KMS-11 (cell line): ENCODE data around the gene C16orf92.

Experiments used
- H2AFZ ChIP-seq: fragments of 200-600 bp; sonication (generic); 2 replicates; pipeline ENCODE4 v1.6.1; 2016; ENCODE audit warnings: antibody characterized with exemption, mixed run types, low read depth
- H3K27ac ChIP-seq: fragments of 200-600 bp; sonication (generic); 2 replicates; pipeline ENCODE4 v1.6.1; 2016; ENCODE audit warnings: mild to moderate bottlenecking, mixed run types
- H3K27me3 ChIP-seq: fragments of 200-600 bp; sonication (generic); 2 replicates; pipeline ENCODE4 v1.6.1; 2017; ENCODE audit warnings: mild to moderate bottlenecking, low read depth, mixed run types, moderate library complexity; ENCODE audit not compliant: insufficient read depth
- H3K36me3 ChIP-seq: fragments of 200-600 bp; sonication (generic); 2 replicates; pipeline ENCODE4 v1.6.1; 2017; ENCODE audit warnings: mild to moderate bottlenecking, mixed run types; ENCODE audit not compliant: insufficient read depth
- H3K4me1 ChIP-seq: fragments of 200-600 bp; sonication (generic); 2 replicates; pipeline ENCODE4 v1.6.1; 2016; ENCODE audit warnings: mild to moderate bottlenecking, low read depth, mixed run types; ENCODE audit not compliant: poor library complexity, severe bottlenecking
- H3K4me2 ChIP-seq: fragments of 200-600 bp; sonication (generic); 2 replicates; pipeline ENCODE4 v1.7.0; 2016; ENCODE audit warnings: mild to moderate bottlenecking, mixed run types
- H3K4me3 ChIP-seq: fragments of 200-600 bp; sonication (generic); IDR thresholded peaks from 2 replicates; pipeline ENCODE4 v1.6.1; 2017; ENCODE audit warnings: low read depth, low read length, mixed read lengths; ENCODE audit not compliant: insufficient read depth
- H3K79me2 ChIP-seq: fragments of 200-600 bp; sonication (generic); 2 replicates; pipeline ENCODE4 v1.6.1; 2016; ENCODE audit warnings: low read depth, mixed run types; ENCODE audit not compliant: insufficient read depth
- H3K9ac ChIP-seq: fragments of 200-600 bp; sonication (generic); 2 replicates; pipeline ENCODE4 v1.6.1; 2016; ENCODE audit warnings: mild to moderate bottlenecking, mixed run types
- H4K20me1 ChIP-seq: fragments of 200-600 bp; sonication (generic); 2 replicates; pipeline ENCODE4 v1.6.1; 2016; ENCODE audit warnings: mild to moderate bottlenecking, mixed run types; ENCODE audit not compliant: insufficient read depth
- CTCF ChIP-seq: fragments of 200-600 bp; sonication (generic); conservative IDR thresholded peaks from 2 replicates; pipeline ENCODE4 v1.6.1; 2017; ENCODE audit warnings: low read depth, mild to moderate bottlenecking, antibody characterized with exemption, low read length, moderate library complexity, mixed read lengths

Gene C16orf92

GRCh38 chr16:29996766-29997250, 26.2 kb upstream of the C16orf92 start:
- H3K27ac ChIP-seq, result no peak overlapping the region

GRCh38 chr16:29999605-30000004, 23.4 kb upstream of the C16orf92 start:
- no peak for TF ChIP-seq CTCF
- peaks cover 10% of the 10 kb centered on the region for H3K4me1 ChIP-seq
- H2AFZ ChIP-seq, result no peak overlapping the region
- no peak overlapping the region for H3K4me3 ChIP-seq
- no peaks in the 10 kb centered on the region for H3K36me3 ChIP-seq
- H3K9ac ChIP-seq, result no peak overlapping the region
- no peaks in the 10 kb centered on the region for H3K27me3 ChIP-seq
- no peak overlapping the region for H3K4me2 ChIP-seq
- H4K20me1 ChIP-seq, result no peaks in the 10 kb centered on the region
- peaks cover 10% of the 10 kb centered on the region; the same call in 1 of the 2 replicates for H3K79me2 ChIP-seq
- no peak overlapping the region for H3K27ac ChIP-seq

More at GRCh38 chr16:29996766-29997250, 26.2 kb upstream of the C16orf92 start:
- Histone ChIP-seq H3K27me3 (no peaks in the 10 kb centered on the region), H2AFZ (peak overlapping the region; percentile 95), H3K36me3 (no peaks in the 10 kb centered on the region), H3K4me3 (peak overlapping the region; percentile 1), H3K9ac (peak overlapping the region; percentile 100; the same call in 1 of the 2 replicates), H3K4me2 (peak overlapping the region; percentile 85), H4K20me1 (no peaks in the 10 kb centered on the region), H3K79me2 (peaks cover 10% of the 10 kb centered on the region; the same call in 1 of the 2 replicates), H3K4me1 (peaks cover 17% of the 10 kb centered on the region)
- TF ChIP-seq CTCF, result no peak

- Histone ChIP-seq H2AFZ (no peak overlapping the region), H3K4me3 (no peak overlapping the region), H3K4me2 (no peak overlapping the region), H3K27ac (no peak overlapping the region), H4K20me1 (no peaks in the 10 kb centered on the region), H3K36me3 (no peaks in the 10 kb centered on the region), H3K79me2 (peaks cover 10% of the 10 kb centered on the region; the same call in 1 of the 2 replicates), H3K27me3 (no peaks in the 10 kb centered on the region), H3K4me1 (peaks cover 7% of the 10 kb centered on the region), H3K9ac (no peak overlapping the region)
- no peak for TF ChIP-seq CTCF
Measured at GRCh38 chr16:30000735-30001631, 22.0 kb upstream of the C16orf92 start.

- Histone ChIP-seq H3K9ac (no peak overlapping the region), H2AFZ (no peak overlapping the region), H3K4me2 (no peak overlapping the region), H3K4me1 (no peaks in the 10 kb centered on the region), H3K79me2 (no peaks in the 10 kb centered on the region), H3K27ac (no peak overlapping the region), H3K4me3 (no peak overlapping the region), H3K27me3 (peaks cover under 1% of the 10 kb centered on the region), H4K20me1 (no peaks in the 10 kb centered on the region), H3K36me3 (no peaks in the 10 kb centered on the region)
- no peak for TF ChIP-seq CTCF
Measured at GRCh38 chr16:30002614-30003346, 20.2 kb upstream of the C16orf92 start.
